PC-9 (cell line): ENCODE data around the gene APIP.

Experiments
- EZH2 ChIP-seq: fragments of 200-600 bp; sonication (generic); IDR thresholded peaks from 2 replicates; pipeline ENCODE4 v1.8.0; 2017; ENCODE audit warnings: antibody characterized with exemption, low read depth
- TF ChIP-seq, protein P1 (sequence below): fragments of 200-600 bp; sonication (generic); conservative IDR thresholded peaks from 2 replicates; pipeline ENCODE4 v1.6.1; 2017; ENCODE audit warnings: mixed run types, antibody characterized with exemption, mild to moderate bottlenecking, moderate library complexity

- TF ChIP-seq EZH2 = no peak
- TF ChIP-seq, protein P1, sequence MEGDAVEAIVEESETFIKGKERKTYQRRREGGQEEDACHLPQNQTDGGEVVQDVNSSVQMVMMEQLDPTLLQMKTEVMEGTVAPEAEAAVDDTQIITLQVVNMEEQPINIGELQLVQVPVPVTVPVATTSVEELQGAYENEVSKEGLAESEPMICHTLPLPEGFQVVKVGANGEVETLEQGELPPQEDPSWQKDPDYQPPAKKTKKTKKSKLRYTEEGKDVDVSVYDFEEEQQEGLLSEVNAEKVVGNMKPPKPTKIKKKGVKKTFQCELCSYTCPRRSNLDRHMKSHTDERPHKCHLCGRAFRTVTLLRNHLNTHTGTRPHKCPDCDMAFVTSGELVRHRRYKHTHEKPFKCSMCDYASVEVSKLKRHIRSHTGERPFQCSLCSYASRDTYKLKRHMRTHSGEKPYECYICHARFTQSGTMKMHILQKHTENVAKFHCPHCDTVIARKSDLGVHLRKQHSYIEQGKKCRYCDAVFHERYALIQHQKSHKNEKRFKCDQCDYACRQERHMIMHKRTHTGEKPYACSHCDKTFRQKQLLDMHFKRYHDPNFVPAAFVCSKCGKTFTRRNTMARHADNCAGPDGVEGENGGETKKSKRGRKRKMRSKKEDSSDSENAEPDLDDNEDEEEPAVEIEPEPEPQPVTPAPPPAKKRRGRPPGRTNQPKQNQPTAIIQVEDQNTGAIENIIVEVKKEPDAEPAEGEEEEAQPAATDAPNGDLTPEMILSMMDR = no peak
These were observed 24.6 kb downstream of the APIP start for GRCh38 chr11:34891611-34892010.
